Liver (tissue), 9 donors: Measurements from ENCODE around the gene BRSK1. TPM values are rescaled to one million over a fixed set of nuclear protein-coding genes. Genes with fewer than 3 reads are reported as not detected.

Experiments
- DNase-seq: peaks from one replicate; pipeline ENCODE4 v3.0.0-alpha.2; 2017; ENCODE audit warnings: low spot score
- H3K27ac ChIP-seq, 2 donors: one replicate each; pipeline ENCODE4 v1.7.0; 2013; ENCODE audit warnings: inconsistent platforms in 2 of 2, low read length in 2 of 2, control low read depth in 1 of 2, low read depth in 1 of 2, mild to moderate bottlenecking in 1 of 2
- H3K27me3 ChIP-seq, 4 donors: one replicate each; pipeline versions ENCODE4 v1.6.1 to v1.7.0; 2013; ENCODE audit warnings: low read length in 3 of 4, inconsistent platforms in 1 of 4, mild to moderate bottlenecking in 1 of 4, moderate library complexity in 1 of 4; ENCODE audit not compliant: control insufficient read depth in 4 of 4, insufficient read depth in 4 of 4
- H3K36me3 ChIP-seq, 4 donors: one replicate each; pipeline versions ENCODE4 v1.6.1 to v1.7.0; 2013; ENCODE audit warnings: low read length in 3 of 4, mild to moderate bottlenecking in 3 of 4, low read depth in 1 of 4, moderate library complexity in 1 of 4; ENCODE audit not compliant: control insufficient read depth in 4 of 4, insufficient read depth in 3 of 4
- H3K4me1 ChIP-seq, 4 donors: one replicate each; pipeline versions ENCODE4 v1.6.1 to v1.7.0; 2013; ENCODE audit warnings: low read length in 3 of 4, mild to moderate bottlenecking in 3 of 4, moderate library complexity in 1 of 4; ENCODE audit not compliant: control insufficient read depth in 4 of 4, insufficient read depth in 4 of 4
- H3K4me3 ChIP-seq, 3 donors: one replicate each; pipeline versions ENCODE4 v1.6.1 to v1.7.0; 2013; ENCODE audit warnings: low read length in 3 of 3, control low read depth in 1 of 3, low read depth in 1 of 3, mild to moderate bottlenecking in 1 of 3
- H3K9ac ChIP-seq, 2 donors: one replicate each; pipeline ENCODE4 v1.7.0; 2013; ENCODE audit warnings: low read length in 2 of 2, mild to moderate bottlenecking in 2 of 2, moderate library complexity in 2 of 2, control low read depth in 1 of 2, low read depth in 1 of 2
- H3K9me3 ChIP-seq, 4 donors: one replicate each; pipeline versions ENCODE4 v1.6.1 to v1.7.0; 2013; ENCODE audit warnings: low read length in 3 of 4; ENCODE audit not compliant: control insufficient read depth in 4 of 4
- CTCF ChIP-seq: fragments of 150-350 bp; IDR thresholded peaks from 2 replicates; pipeline ENCODE4 v1.5.1; 2017; ENCODE audit warnings: improper control_type of control experiment, low read depth, low read length; ENCODE audit not compliant: missing input control
- EGR1 ChIP-seq, 2 donors: IDR thresholded peaks; 2 replicates each; pipeline ENCODE4 v1.6.1; 2016 to 2018; ENCODE audit warnings: antibody characterized with exemption in 2 of 2, low read depth in 2 of 2
- FOXA1 ChIP-seq: IDR thresholded peaks from 2 replicates; pipeline ENCODE4 v1.6.1; 2016; ENCODE audit warnings: antibody characterized with exemption
- FOXA2 ChIP-seq: IDR thresholded peaks from 2 replicates; pipeline ENCODE4 v1.6.1; 2016; ENCODE audit warnings: antibody characterized with exemption
- GABPA ChIP-seq, 2 donors: IDR thresholded peaks in 1 of 2; conservative IDR thresholded peaks in 1 of 2; 2 replicates each; pipeline ENCODE4 v1.6.1; 2016; ENCODE audit warnings: antibody characterized with exemption in 2 of 2, mild to moderate bottlenecking in 1 of 2, moderate library complexity in 1 of 2
- HNF4A ChIP-seq, 2 donors: conservative IDR thresholded peaks; 2 replicates each; pipeline ENCODE4 v1.6.1; 2016; ENCODE audit warnings: antibody characterized with exemption in 2 of 2, mild to moderate bottlenecking in 2 of 2
- HNF4G ChIP-seq: IDR thresholded peaks from 2 replicates; pipeline ENCODE4 v1.6.1; 2016; ENCODE audit warnings: antibody characterized with exemption
- JUND ChIP-seq, 2 donors: IDR thresholded peaks; 2 replicates each; pipeline ENCODE4 v1.6.1; 2016; ENCODE audit warnings: antibody characterized with exemption in 2 of 2
- NR2F2 ChIP-seq: IDR thresholded peaks from 2 replicates; pipeline ENCODE4 v1.6.1; 2016; ENCODE audit warnings: antibody characterized with exemption
- RAD21 ChIP-seq, 2 donors: IDR thresholded peaks; 2 replicates each; pipeline ENCODE4 v1.6.1; 2016; ENCODE audit warnings: antibody characterized with exemption in 2 of 2, mild to moderate bottlenecking in 2 of 2
- RXRA ChIP-seq, 2 donors: IDR thresholded peaks; 2 replicates each; pipeline ENCODE4 v1.6.1; 2017 to 2018; ENCODE audit warnings: antibody characterized with exemption in 2 of 2, mild to moderate bottlenecking in 1 of 2
- SP1 ChIP-seq: IDR thresholded peaks from 2 replicates; pipeline ENCODE4 v1.6.1; 2018; ENCODE audit warnings: antibody characterized with exemption, mild to moderate bottlenecking
- TAF1 ChIP-seq: conservative IDR thresholded peaks from 2 replicates; pipeline ENCODE4 v1.6.1; 2016; ENCODE audit warnings: antibody characterized with exemption, mild to moderate bottlenecking
- ZBTB33 ChIP-seq: IDR thresholded peaks from 2 replicates; pipeline ENCODE4 v1.6.1; 2016; ENCODE audit warnings: antibody characterized with exemption
- WGBS: extraction: QIAGEN DNeasy Blood & Tissue Kit; methylation state at CpG from one replicate; pipeline ENCODE4 v1.1.7; 2013; 5-methylcytosine and 5-hydroxymethylcytosine counted together
- polyA plus RNA-seq, 2 donors: library from polyadenylated mRNA; stranded (reverse) in 1 of 2; unstranded in 1 of 2; fragments of 200-250 nt in 1 of 2; fragments of >200 nt in 1 of 2; fragmentation: Nextera tagmentation in 1 of 2; extraction: Ambion mirVana in 1 of 2; gene quantifications; one replicate each; pipeline versions ENCODE4 v1.2.1 to v1.2.3, GENCODE V29; 2013 to 2015
- total RNA-seq, 2 donors: library from RNA; depleted of rRNA; stranded (reverse); fragments of >200 nt; gene quantifications; one replicate each; pipeline ENCODE4 v1.2.3, GENCODE V29; 2014
- TF ChIP-seq, protein P1 (sequence below): IDR thresholded peaks from 2 replicates; pipeline ENCODE4 v1.6.1; 2016; ENCODE audit warnings: antibody characterized with exemption
- TF ChIP-seq, protein P2 (sequence below): IDR thresholded peaks from 2 replicates; pipeline ENCODE4 v1.6.1; 2016; ENCODE audit warnings: antibody characterized with exemption, mild to moderate bottlenecking
- donor health status: healthy.
- donor health status: healthy.
- donor health status: healthy.
- donor health status: healthy.
- donor health status: healthy.

BRSK1 gene
- total and polyA plus RNA-seq, 4 donors: 0.10 to 0.65 (median 0.42) TPM; not detected in 1

DNA sequence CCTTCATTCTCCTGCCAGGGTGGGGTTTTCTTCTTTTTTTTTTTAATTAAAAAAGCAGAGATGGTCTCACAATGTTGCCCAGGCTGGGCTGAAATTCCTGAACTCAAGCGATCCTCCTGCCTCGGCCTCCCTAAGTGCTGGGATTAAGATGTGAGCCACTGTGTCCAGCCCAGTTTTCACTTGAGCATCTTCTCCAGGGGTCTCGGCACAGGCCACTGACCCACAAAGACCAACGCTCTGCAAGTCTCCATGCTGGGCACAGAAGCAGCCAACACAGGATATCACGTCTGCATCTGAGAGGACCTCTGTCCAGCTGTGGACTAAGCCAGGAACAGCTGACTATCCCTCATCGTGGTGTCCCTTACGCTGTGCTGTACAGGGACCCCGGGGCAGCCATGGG, 45.8 kb upstream of the BRSK1 start (continued):
- TF ChIP-seq ZBTB33 (no peak), EGR1 (IDR thresholded peaks at IDR 0.05; ENCODE audit: low read depth in 2 of 2) (no peak), GABPA (IDR thresholded peaks at IDR 0.05 in 1 of 2, conservative IDR thresholded peaks at IDR 0.05 in 1 of 2) (no peak), RXRA (IDR thresholded peaks at IDR 0.05) (no peak)

DNA sequence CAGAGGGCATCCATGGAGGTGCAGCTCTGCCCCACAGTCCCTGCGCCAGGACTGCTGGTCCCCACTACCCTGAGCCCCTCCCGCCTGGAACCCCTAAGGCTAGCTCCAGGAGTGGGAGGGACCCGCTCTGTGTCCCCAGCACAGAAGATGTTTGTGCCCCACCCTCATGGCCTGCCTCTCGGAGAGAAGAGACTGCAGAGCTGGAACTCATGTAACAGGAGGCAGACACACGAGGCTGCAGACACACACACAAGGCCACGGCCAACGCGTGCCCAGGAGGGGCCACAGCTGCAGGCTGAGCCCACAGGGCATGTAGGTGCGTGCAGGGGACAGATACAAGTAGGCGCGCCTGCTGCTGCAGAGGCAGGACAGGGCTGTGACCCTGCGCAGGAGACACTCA, 44.8 kb upstream of the BRSK1 start:
- DNase-seq: no peak

GRCh38 chr19:55240713-55241020, 43.1 kb upstream of the BRSK1 start:
- WGBS: 98% methylated on average over 6 of the region's 6 CpGs
- no peak for DNase-seq

More for the DNA sequence above, 44.8 kb upstream of the BRSK1 start:
- Histone ChIP-seq H3K9me3 (no peaks in the 10 kb centered on the region), H3K27ac (no peak overlapping the region), H3K36me3 (peaks cover 44 to 90% (median 53%) of the 10 kb centered on the region in 4 donors), H3K27me3 (no peaks in the 10 kb centered on the region), H3K4me3 (no peak overlapping the region), H3K4me1 (no peaks in the 10 kb centered on the region), H3K9ac (no peak overlapping the region)
- WGBS: 96% methylated on average over 12 of the region's 12 CpGs
- TF ChIP-seq, protein P1, sequence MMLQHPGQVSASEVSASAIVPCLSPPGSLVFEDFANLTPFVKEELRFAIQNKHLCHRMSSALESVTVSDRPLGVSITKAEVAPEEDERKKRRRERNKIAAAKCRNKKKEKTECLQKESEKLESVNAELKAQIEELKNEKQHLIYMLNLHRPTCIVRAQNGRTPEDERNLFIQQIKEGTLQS: no peak
- TF ChIP-seq JUND (IDR thresholded peaks at IDR 0.05) (no peak), FOXA2 (no peak), RAD21 (IDR thresholded peaks at IDR 0.05) (no peak)

More at GRCh38 chr19:55240713-55241020, 43.1 kb upstream of the BRSK1 start:
- Histone ChIP-seq H3K27me3 (no peaks in the 10 kb centered on the region), H3K4me3 (no peak overlapping the region), H3K36me3 (peaks cover 45 to 93% (median 53%) of the 10 kb centered on the region in 4 donors), H3K9me3 (no peaks in the 10 kb centered on the region), H3K27ac (no peak overlapping the region), H3K9ac (no peak overlapping the region), H3K4me1 (no peaks in the 10 kb centered on the region)
- TF ChIP-seq GABPA (IDR thresholded peaks at IDR 0.05 in 1 of 2, conservative IDR thresholded peaks at IDR 0.05 in 1 of 2) (no peak), FOXA2 (no peak), HNF4G (no peak), CTCF (no peak), EGR1 (IDR thresholded peaks at IDR 0.05; ENCODE audit: low read depth in 2 of 2) (no peak), FOXA1 (no peak), HNF4A (conservative IDR thresholded peaks at IDR 0.05) (no peak), RXRA (IDR thresholded peaks at IDR 0.05) (no peak), TAF1 (no peak), NR2F2 (no peak), SP1 (no peak), JUND (IDR thresholded peaks at IDR 0.05) (no peak), RAD21 (IDR thresholded peaks at IDR 0.05) (no peak)
- TF ChIP-seq, protein P2, sequence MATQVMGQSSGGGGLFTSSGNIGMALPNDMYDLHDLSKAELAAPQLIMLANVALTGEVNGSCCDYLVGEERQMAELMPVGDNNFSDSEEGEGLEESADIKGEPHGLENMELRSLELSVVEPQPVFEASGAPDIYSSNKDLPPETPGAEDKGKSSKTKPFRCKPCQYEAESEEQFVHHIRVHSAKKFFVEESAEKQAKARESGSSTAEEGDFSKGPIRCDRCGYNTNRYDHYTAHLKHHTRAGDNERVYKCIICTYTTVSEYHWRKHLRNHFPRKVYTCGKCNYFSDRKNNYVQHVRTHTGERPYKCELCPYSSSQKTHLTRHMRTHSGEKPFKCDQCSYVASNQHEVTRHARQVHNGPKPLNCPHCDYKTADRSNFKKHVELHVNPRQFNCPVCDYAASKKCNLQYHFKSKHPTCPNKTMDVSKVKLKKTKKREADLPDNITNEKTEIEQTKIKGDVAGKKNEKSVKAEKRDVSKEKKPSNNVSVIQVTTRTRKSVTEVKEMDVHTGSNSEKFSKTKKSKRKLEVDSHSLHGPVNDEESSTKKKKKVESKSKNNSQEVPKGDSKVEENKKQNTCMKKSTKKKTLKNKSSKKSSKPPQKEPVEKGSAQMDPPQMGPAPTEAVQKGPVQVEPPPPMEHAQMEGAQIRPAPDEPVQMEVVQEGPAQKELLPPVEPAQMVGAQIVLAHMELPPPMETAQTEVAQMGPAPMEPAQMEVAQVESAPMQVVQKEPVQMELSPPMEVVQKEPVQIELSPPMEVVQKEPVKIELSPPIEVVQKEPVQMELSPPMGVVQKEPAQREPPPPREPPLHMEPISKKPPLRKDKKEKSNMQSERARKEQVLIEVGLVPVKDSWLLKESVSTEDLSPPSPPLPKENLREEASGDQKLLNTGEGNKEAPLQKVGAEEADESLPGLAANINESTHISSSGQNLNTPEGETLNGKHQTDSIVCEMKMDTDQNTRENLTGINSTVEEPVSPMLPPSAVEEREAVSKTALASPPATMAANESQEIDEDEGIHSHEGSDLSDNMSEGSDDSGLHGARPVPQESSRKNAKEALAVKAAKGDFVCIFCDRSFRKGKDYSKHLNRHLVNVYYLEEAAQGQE: no peak
- TF ChIP-seq, protein P1: no peak
